CD14-positive monocyte (primary cell): Measurements from ENCODE around the gene SYNM. TPM values are rescaled to one million over a fixed set of nuclear protein-coding genes. Genes with fewer than 3 reads are reported as not detected.

Experiments used
- DNase-seq, 3 donors: peaks; one replicate each; pipeline ENCODE4 v3.0.0-alpha.2; 2011 to 2022
- H2AFZ ChIP-seq: 2 replicates; pipeline ENCODE4 v1.6.0; 2012; ENCODE audit warnings: mild to moderate bottlenecking, low read depth, low read length, inconsistent platforms; ENCODE audit not compliant: insufficient read depth, poor library complexity, severe bottlenecking
- H3K27ac ChIP-seq, 2 donors: 1 replicate in 1 of 2; 2 replicates in 1 of 2; pipeline ENCODE4 v1.5.1; 2012 to 2013; ENCODE audit warnings: low read length in 2 of 2, control low read depth in 1 of 2, inconsistent platforms in 1 of 2, low read depth in 1 of 2, mild to moderate bottlenecking in 1 of 2
- H3K27me3 ChIP-seq, 2 donors: one replicate each; pipeline versions ENCODE4 v1.6.0 to v1.6.1; 2011 to 2013; ENCODE audit warnings: low read length in 2 of 2; ENCODE audit not compliant: control insufficient read depth in 2 of 2, insufficient read depth in 2 of 2
- H3K36me3 ChIP-seq, 2 donors: replicated peaks in 1 of 2; 1 replicate in 1 of 2; 2 replicates in 1 of 2; pipeline versions ENCODE4 v1.5.1 to v1.6.1; 2012 to 2013; ENCODE audit warnings: low read length in 2 of 2, control low read depth in 1 of 2, inconsistent platforms in 1 of 2, mild to moderate bottlenecking in 1 of 2; ENCODE audit not compliant: insufficient read depth in 2 of 2, control insufficient read depth in 1 of 2
- H3K4me1 ChIP-seq, 2 donors: 1 replicate in 1 of 2; 2 replicates in 1 of 2; pipeline versions ENCODE4 v1.5.1 to v1.6.1; 2012 to 2013; ENCODE audit warnings: low read length in 2 of 2, control low read depth in 1 of 2, inconsistent platforms in 1 of 2, mild to moderate bottlenecking in 1 of 2, moderate library complexity in 1 of 2; ENCODE audit not compliant: insufficient read depth in 2 of 2, control insufficient read depth in 1 of 2
- H3K4me2 ChIP-seq: replicated peaks from 2 replicates; pipeline ENCODE3; 2012; ENCODE audit warnings: low read length, moderate library complexity, mild to moderate bottlenecking; ENCODE audit not compliant: poor library complexity, severe bottlenecking; ENCODE audit errors: extremely low read depth
- H3K4me3 ChIP-seq, 3 experiments: fragments of 200-600 bp in 1 of 3; sonication (generic) in 1 of 3; replicated peaks in 1 of 3; 1 replicate in 2 of 3; 2 replicates in 1 of 3; pipeline ENCODE4 v1.5.1; 2011 to 2013; ENCODE audit warnings: low read length in 3 of 3, mild to moderate bottlenecking in 3 of 3, control low read depth in 2 of 3, low read depth in 2 of 3, inconsistent platforms in 1 of 3, moderate library complexity in 1 of 3
- H3K79me2 ChIP-seq: 2 replicates; pipeline ENCODE4 v1.6.0; 2012; ENCODE audit warnings: mild to moderate bottlenecking, control low read depth, inconsistent platforms, low read length, moderate library complexity; ENCODE audit not compliant: insufficient read depth
- H3K9ac ChIP-seq: 2 replicates; pipeline ENCODE4 v1.6.0; 2017; ENCODE audit warnings: low read length, mild to moderate bottlenecking; ENCODE audit not compliant: insufficient read depth, poor library complexity, severe bottlenecking
- H3K9me3 ChIP-seq, 2 donors: replicated peaks in 1 of 2; 1 replicate in 1 of 2; 2 replicates in 1 of 2; pipeline versions ENCODE4 v1.5.1 to v1.6.1; 2012 to 2013; ENCODE audit warnings: low read length in 2 of 2, control low read depth in 1 of 2; ENCODE audit not compliant: control insufficient read depth in 1 of 2, insufficient read depth in 1 of 2
- H4K20me1 ChIP-seq: 2 replicates; pipeline ENCODE4 v1.6.0; 2012; ENCODE audit warnings: mild to moderate bottlenecking, low read length, control low read depth, moderate library complexity; ENCODE audit not compliant: insufficient read depth
- H3K27ac Mint-ChIP-seq, 7 donors: one replicate each; pipeline ENCODE4 v1.8.0; 2020; ENCODE audit warnings: mild to moderate bottlenecking in 7 of 7, mixed read lengths in 7 of 7, moderate library complexity in 6 of 7, inconsistent platforms in 2 of 7
- H3K27me3 Mint-ChIP-seq, 3 donors: one replicate each; pipeline ENCODE4 v1.8.0; 2021 to 2022; ENCODE audit warnings: low read depth in 3 of 3, mild to moderate bottlenecking in 3 of 3, mixed read lengths in 3 of 3, moderate library complexity in 3 of 3, inconsistent platforms in 1 of 3
- H3K36me3 Mint-ChIP-seq, 2 donors: one replicate each; pipeline ENCODE4 v1.8.0; 2020; ENCODE audit warnings: mixed read lengths in 2 of 2, inconsistent platforms in 1 of 2, mild to moderate bottlenecking in 1 of 2
- H3K4me1 Mint-ChIP-seq: one replicate; pipeline ENCODE4 v1.8.0; 2020; ENCODE audit warnings: mild to moderate bottlenecking, mixed read lengths
- H3K4me3 Mint-ChIP-seq, 2 donors: one replicate each; pipeline ENCODE4 v1.8.0; 2020; ENCODE audit warnings: mild to moderate bottlenecking in 2 of 2, mixed read lengths in 2 of 2, moderate library complexity in 1 of 2
- H3K9me3 Mint-ChIP-seq, 7 donors: one replicate each; pipeline ENCODE4 v1.8.0; 2020 to 2022; ENCODE audit warnings: mixed read lengths in 7 of 7, mild to moderate bottlenecking in 6 of 7, moderate library complexity in 6 of 7, inconsistent platforms in 2 of 7
- CTCF ChIP-seq: fragments of 200-600 bp; IDR thresholded peaks from one replicate; pipeline ENCODE4 v1.8.0; 2022; ENCODE audit warnings: antibody characterized with exemption, mild to moderate bottlenecking
- WGBS: methylation state at CpG from one replicate; pipeline ENCODE4 v1.1.5; 2013; ENCODE audit warnings: missing lambda C conversion rate; ENCODE audit not compliant: insufficient coverage; 5-methylcytosine and 5-hydroxymethylcytosine counted together
- intact Hi-C, 2 donors: fragments of 100-400 bp; cut with micrococcal nuclease; formaldehyde crosslinking; loops; one replicate each; pipeline versions ENCODE4 v1.15.0 to v1.15.1; 2023
- polyA plus RNA-seq, 3 donors: library from polyadenylated mRNA; depleted of rRNA in 1 of 3; unstranded in 2 of 3; stranded (reverse) in 1 of 3; fragments of 300-500 nt in 2 of 3; fragments of >200 nt in 1 of 3; fragmentation: Illumina TruSeq in 2 of 3; gene quantifications; 1 replicate in 2 of 3; 2 replicates in 1 of 3; pipeline ENCODE4 v1.2.3, GENCODE V29; 2012 to 2021

The SYNM gene
- polyA plus RNA-seq, 3 donors, result 0.04 to 0.05 TPM; not detected in 1

- Histone ChIP-seq H3K4me2 (no peak overlapping the region), H2AFZ (no peak overlapping the region), H3K27ac (no peak overlapping the region), H3K4me3 (no peak overlapping the region), H3K36me3 (no peaks in the 10 kb centered on the region), H3K27me3 (no peaks in the 10 kb centered on the region), H4K20me1 (no peaks in the 10 kb centered on the region), H3K79me2 (no peaks in the 10 kb centered on the region), H3K9me3 (no peaks in the 10 kb centered on the region), H3K4me1 (no peaks in the 10 kb centered on the region), H3K9ac (no peak overlapping the region)
- 100% methylated on average over 2 of the region's 6 CpGs for WGBS
- intact Hi-C loops, result no loop called here
- no peaks in the 10 kb centered on the region for H3K4me1 Mint-ChIP-seq
- no peak for TF ChIP-seq CTCF
- DNase-seq, result no peak
- peaks cover 0 to 4% (median 0%) of the 10 kb centered on the region in 3 donors for H3K27me3 Mint-ChIP-seq
- H3K9me3 Mint-ChIP-seq, result no peaks in the 10 kb centered on the region
- no peak overlapping the region for H3K4me3 Mint-ChIP-seq
- no peak overlapping the region for H3K27ac Mint-ChIP-seq
- no peaks in the 10 kb centered on the region for H3K36me3 Mint-ChIP-seq
Measured at GRCh38 chr15:99145778-99146177, 40.9 kb downstream of the SYNM start.

GRCh38 chr15:99146661-99147060 lies 41.8 kb downstream of the SYNM start:
- intact Hi-C loops, result no loop called here
- H3K9me3 ChIP-seq, result no peaks in the 10 kb centered on the region
- peaks cover 0 to 6% (median 0%) of the 10 kb centered on the region in 3 donors for H3K27me3 Mint-ChIP-seq
- H3K4me3 Mint-ChIP-seq, result no peak overlapping the region
- H3K79me2 ChIP-seq, result no peaks in the 10 kb centered on the region
- DNase-seq, result no peak
- no peaks in the 10 kb centered on the region for H4K20me1 ChIP-seq
- H3K9me3 Mint-ChIP-seq, result no peaks in the 10 kb centered on the region
- H3K36me3 ChIP-seq, result no peaks in the 10 kb centered on the region
- no peaks in the 10 kb centered on the region for H3K4me1 Mint-ChIP-seq
- H3K36me3 Mint-ChIP-seq, result no peaks in the 10 kb centered on the region
- H2AFZ ChIP-seq, result no peak overlapping the region
- no peaks in the 10 kb centered on the region for H3K4me1 ChIP-seq
- peak overlapping the region in 1 of 7 donors; percentile 52 for H3K27ac Mint-ChIP-seq
- no peak for TF ChIP-seq CTCF
- no peak overlapping the region for H3K4me3 ChIP-seq
- no peak overlapping the region for H3K4me2 ChIP-seq
- H3K27me3 ChIP-seq, result no peaks in the 10 kb centered on the region
- no peak overlapping the region for H3K27ac ChIP-seq
- WGBS, result 100% methylated on average over 1 of the region's 5 CpGs
- no peak overlapping the region for H3K9ac ChIP-seq
